ENCODE data around the gene GAA.

- TF ChIP-seq CTCF (IDR thresholded peaks at IDR 0.05) (no peak), EZH2 (IDR thresholded peaks at IDR 0.05) (no peak), EZH2phosphoT487 (IDR thresholded peaks at IDR 0.05) (no peak)
These were observed 59.2 kb downstream of the GAA start for GRCh38 chr17:80160536-80160935.
